OCI-LY3 (cell line): Measurements from ENCODE around the gene PRL.

Experiments used
- EZH2phosphoT487 ChIP-seq: fragments of 200-600 bp; shearing (Covaris generic); IDR thresholded peaks from 2 replicates; pipeline ENCODE4 v1.6.1; 2018; ENCODE audit warnings: antibody characterized with exemption, mixed run types, low read depth
- TF ChIP-seq, protein P1 (sequence below): fragments of 200-600, 300-600 bp; sonication (generic); IDR thresholded peaks from 2 replicates; pipeline ENCODE4 v1.5.1; 2014; ENCODE audit warnings: antibody characterized with exemption, low read length, low read depth

DNA sequence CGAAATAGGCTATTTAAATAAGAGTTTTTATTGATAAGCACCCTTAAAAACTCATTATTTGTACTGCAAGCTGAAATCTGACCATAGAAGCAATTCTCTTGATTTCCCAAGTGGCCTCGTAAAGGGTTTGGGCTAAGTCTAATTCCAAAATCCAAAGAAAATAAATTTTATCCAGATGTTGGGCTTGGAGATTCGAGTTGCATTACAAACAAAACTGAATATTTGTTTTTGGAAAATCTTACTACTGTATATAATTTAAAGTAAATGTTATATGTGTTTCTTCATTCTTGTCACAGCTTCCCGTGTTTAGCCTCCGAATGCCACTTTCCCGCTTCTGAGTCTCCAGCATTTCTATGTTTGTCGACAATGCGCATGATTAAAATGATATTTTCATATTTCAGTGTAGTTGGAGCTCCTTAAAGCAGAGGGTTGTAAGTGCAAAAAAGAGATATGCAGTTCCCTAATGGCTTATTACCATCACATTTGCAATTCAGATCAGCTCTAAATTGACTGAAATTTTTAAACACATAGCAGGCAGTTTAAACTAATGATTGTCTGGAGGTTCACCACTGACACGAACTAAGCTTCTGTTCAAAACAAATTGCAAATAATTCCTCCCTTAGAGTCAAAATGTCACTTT lies 47.0 kb downstream of the PRL start:
- TF ChIP-seq, protein P1, sequence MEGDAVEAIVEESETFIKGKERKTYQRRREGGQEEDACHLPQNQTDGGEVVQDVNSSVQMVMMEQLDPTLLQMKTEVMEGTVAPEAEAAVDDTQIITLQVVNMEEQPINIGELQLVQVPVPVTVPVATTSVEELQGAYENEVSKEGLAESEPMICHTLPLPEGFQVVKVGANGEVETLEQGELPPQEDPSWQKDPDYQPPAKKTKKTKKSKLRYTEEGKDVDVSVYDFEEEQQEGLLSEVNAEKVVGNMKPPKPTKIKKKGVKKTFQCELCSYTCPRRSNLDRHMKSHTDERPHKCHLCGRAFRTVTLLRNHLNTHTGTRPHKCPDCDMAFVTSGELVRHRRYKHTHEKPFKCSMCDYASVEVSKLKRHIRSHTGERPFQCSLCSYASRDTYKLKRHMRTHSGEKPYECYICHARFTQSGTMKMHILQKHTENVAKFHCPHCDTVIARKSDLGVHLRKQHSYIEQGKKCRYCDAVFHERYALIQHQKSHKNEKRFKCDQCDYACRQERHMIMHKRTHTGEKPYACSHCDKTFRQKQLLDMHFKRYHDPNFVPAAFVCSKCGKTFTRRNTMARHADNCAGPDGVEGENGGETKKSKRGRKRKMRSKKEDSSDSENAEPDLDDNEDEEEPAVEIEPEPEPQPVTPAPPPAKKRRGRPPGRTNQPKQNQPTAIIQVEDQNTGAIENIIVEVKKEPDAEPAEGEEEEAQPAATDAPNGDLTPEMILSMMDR, result no peak
- no peak for TF ChIP-seq EZH2phosphoT487
